Choroid plexus epithelial cell (primary cell): ENCODE data around the gene SNRPA1.

ENCODE experiments used
- DNase-seq: peaks from one replicate; pipeline ENCODE4 v3.0.0-alpha.2; 2010; ENCODE audit warnings: low read depth
- H3K4me3 ChIP-seq: 2 replicates; pipeline ENCODE4 v1.5.1; 2011; ENCODE audit warnings: low read depth, mild to moderate bottlenecking, control low read depth, low read length, moderate library complexity
- TF ChIP-seq, protein P1 (sequence below): conservative IDR thresholded peaks from 2 replicates; pipeline ENCODE4 v1.5.1; 2011; ENCODE audit warnings: low read depth, mild to moderate bottlenecking, control low read depth, inconsistent platforms, low read length, moderate library complexity

SNRPA1 gene

GRCh38 chr15:101306341-101307047, 11.4 kb upstream of the SNRPA1 start:
- no peak overlapping the region for H3K4me3 ChIP-seq
- TF ChIP-seq, protein P1, sequence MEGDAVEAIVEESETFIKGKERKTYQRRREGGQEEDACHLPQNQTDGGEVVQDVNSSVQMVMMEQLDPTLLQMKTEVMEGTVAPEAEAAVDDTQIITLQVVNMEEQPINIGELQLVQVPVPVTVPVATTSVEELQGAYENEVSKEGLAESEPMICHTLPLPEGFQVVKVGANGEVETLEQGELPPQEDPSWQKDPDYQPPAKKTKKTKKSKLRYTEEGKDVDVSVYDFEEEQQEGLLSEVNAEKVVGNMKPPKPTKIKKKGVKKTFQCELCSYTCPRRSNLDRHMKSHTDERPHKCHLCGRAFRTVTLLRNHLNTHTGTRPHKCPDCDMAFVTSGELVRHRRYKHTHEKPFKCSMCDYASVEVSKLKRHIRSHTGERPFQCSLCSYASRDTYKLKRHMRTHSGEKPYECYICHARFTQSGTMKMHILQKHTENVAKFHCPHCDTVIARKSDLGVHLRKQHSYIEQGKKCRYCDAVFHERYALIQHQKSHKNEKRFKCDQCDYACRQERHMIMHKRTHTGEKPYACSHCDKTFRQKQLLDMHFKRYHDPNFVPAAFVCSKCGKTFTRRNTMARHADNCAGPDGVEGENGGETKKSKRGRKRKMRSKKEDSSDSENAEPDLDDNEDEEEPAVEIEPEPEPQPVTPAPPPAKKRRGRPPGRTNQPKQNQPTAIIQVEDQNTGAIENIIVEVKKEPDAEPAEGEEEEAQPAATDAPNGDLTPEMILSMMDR: no peak
- DNase-seq: no peak

DNA sequence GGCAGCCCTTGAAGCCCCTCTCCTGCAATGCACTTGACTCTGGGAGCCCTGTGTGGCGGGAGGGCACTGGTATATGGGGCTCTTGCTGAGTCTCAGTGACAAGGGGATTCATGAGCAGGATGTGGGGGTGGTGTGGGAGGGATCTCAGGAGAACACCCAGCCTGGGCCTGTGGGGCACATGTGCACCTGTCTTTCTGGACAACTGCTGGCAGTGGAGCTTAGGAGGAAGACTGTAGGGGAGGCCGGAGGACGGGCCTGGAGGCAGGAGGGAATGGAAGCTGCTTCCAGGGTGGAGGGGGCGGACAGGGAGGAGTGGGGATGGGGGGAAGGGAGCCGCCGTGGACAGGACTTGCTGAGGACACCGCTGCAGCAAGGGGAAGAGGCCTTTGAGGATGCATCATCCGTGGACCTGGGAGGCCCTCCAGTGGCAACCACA, 10.8 kb upstream of the SNRPA1 start:
- TF ChIP-seq, protein P1: no peak
- H3K4me3 ChIP-seq: no peak overlapping the region
- no peak for DNase-seq

- TF ChIP-seq, protein P1: no peak
- no peak overlapping the region for H3K4me3 ChIP-seq
- no peak for DNase-seq
Measured at GRCh38 chr15:101303408-101303807, 8.4 kb upstream of the SNRPA1 start.

GRCh38 chr15:101296418-101297405, 1.7 kb upstream of the SNRPA1 start:
- TF ChIP-seq, protein P1: no peak
- DNase-seq: peak; percentile 46
- H3K4me3 ChIP-seq: peak overlapping the region; percentile 95

DNA sequence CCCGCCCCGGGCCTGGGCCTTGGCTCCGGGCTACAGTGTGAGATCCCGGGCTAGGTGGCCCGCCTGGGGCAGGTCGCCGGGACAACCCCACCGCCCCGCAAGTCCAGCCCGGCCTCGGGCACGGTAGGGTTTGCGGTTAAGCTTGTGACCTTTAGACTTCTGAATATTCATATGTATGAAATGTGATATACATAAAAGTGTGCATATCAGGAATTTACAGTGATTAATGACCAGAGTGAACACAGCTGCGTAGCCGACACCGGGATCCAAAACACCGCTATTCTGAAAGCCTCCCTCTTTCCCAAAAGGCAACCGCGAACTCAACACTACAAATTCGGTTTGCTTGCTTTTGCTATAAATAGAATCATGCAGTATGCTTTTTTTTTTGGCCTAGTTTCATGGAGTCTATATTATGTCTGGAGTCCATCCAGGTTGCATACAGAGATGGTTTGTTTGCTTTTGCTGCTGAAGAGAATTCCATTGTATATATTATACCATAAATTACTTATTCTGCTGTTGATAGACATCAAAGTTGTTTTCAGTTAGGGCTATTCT, 636 bp upstream of the SNRPA1 start:
- TF ChIP-seq, protein P1: no peak
- DNase-seq: peak; percentile 69
- H3K4me3 ChIP-seq: peak overlapping the region; percentile 95

GRCh38 chr15:101293122-101293521, 1.9 kb downstream of the SNRPA1 start:
- H3K4me3 ChIP-seq: peak overlapping the region; percentile 95
- TF ChIP-seq, protein P1: no peak
- no peak for DNase-seq
